K562 (cell line): ENCODE data around the gene MPRIP. TPM values are rescaled to one million over a fixed set of nuclear protein-coding genes. Genes with fewer than 3 reads are reported as not detected.

ENCODE experiments used
- ARID3A ChIP-seq: IDR thresholded peaks from 2 replicates; pipeline ENCODE4 v1.6.1; 2012; ENCODE audit warnings: low read depth, low read length, improper control_type of control experiment, borderline replicate concordance
- BDP1 ChIP-seq: IDR thresholded peaks from 3 replicates; pipeline ENCODE4 v1.6.1; 2011; ENCODE audit not compliant: insufficient read length, insufficient read depth
- CBX8 ChIP-seq: fragments of 200-600 bp; sonication (generic); IDR thresholded peaks from 2 replicates; pipeline ENCODE4 v1.6.1; 2012; ENCODE audit warnings: borderline replicate concordance, mixed run types, low read depth, mild to moderate bottlenecking, moderate library complexity, mixed read lengths, low read length, control low read depth, inconsistent platforms; ENCODE audit not compliant: poor library complexity, severe bottlenecking; ENCODE audit errors: extremely low read depth
- CGGBP1 ChIP-seq: fragments of 250-450 bp; sonication (Bioruptor Pico); IDR thresholded peaks from 2 replicates; pipeline ENCODE4 v1.9.0; 2021; ENCODE audit warnings: mild to moderate bottlenecking
- CREB1 ChIP-seq, 2 experiments: sonication (generic) in 1 of 2; formaldehyde crosslinking in 1 of 2; IDR thresholded peaks; 2 replicates each; pipeline versions ENCODE4 v1.6.1 to v1.8.0; 2012 to 2022; ENCODE audit warnings: inconsistent platforms in 1 of 2, mild to moderate bottlenecking in 1 of 2, missing genetic modification reagents in 1 of 2, moderate library complexity in 1 of 2
- GTF2E2 ChIP-seq: fragments of 200-800 bp; sonication (Bioruptor generic); IDR thresholded peaks from 2 replicates; pipeline ENCODE4 v1.6.1; 2016; ENCODE audit warnings: missing genetic modification characterization, missing compliant biosample characterization
- HDAC2 ChIP-seq: fragments of 450-650 bp; IDR thresholded peaks from 2 replicates; pipeline ENCODE4 v1.6.1; 2016; ENCODE audit warnings: mild to moderate bottlenecking
- HEY1 ChIP-seq: fragments of 250-450 bp; sonication (Bioruptor Pico); IDR thresholded peaks from 2 replicates; pipeline ENCODE4 v1.5.0; 2020; ENCODE audit warnings: mild to moderate bottlenecking, moderate library complexity, borderline replicate concordance
- KLF13 ChIP-seq: fragments of 450-650 bp; IDR thresholded peaks from 2 replicates; pipeline ENCODE4 v1.6.1; 2016; ENCODE audit warnings: missing genetic modification characterization, low read depth, mild to moderate bottlenecking, missing compliant biosample characterization, moderate library complexity, borderline replicate concordance
- LCOR ChIP-seq: sonication (generic); formaldehyde crosslinking; IDR thresholded peaks from 2 replicates; pipeline ENCODE4 v1.8.0; 2022; ENCODE audit warnings: mild to moderate bottlenecking, missing genetic modification reagents
- NCOA1 ChIP-seq: fragments of 450-650 bp; IDR thresholded peaks from 2 replicates; pipeline ENCODE4 v1.6.1; 2016; ENCODE audit warnings: low read depth
- NEUROD1 ChIP-seq: fragments of 150-350 bp; IDR thresholded peaks from 2 replicates; pipeline ENCODE4 v1.6.1; 2014; ENCODE audit warnings: borderline replicate concordance, low read length, low read depth; ENCODE audit not compliant: partially characterized antibody
- RBBP5 ChIP-seq: fragments of 200-600 bp; sonication (generic); IDR thresholded peaks from 2 replicates; pipeline ENCODE4 v1.6.1; 2012; ENCODE audit warnings: borderline replicate concordance, mild to moderate bottlenecking, low read length, control low read depth, inconsistent platforms; ENCODE audit not compliant: insufficient read depth, poor library complexity, severe bottlenecking
- SAP30 ChIP-seq: fragments of 200-600 bp; sonication (generic); IDR thresholded peaks from 2 replicates; pipeline ENCODE4 v1.6.1; 2012; ENCODE audit warnings: borderline replicate concordance, low read depth, mild to moderate bottlenecking, moderate library complexity, low read length, control low read depth, inconsistent platforms; ENCODE audit not compliant: insufficient read depth, poor library complexity, severe bottlenecking
- SIN3B ChIP-seq: fragments of 450-650 bp; IDR thresholded peaks from 2 replicates; pipeline ENCODE4 v1.6.1; 2017; ENCODE audit warnings: low read depth, mild to moderate bottlenecking, moderate library complexity
- SRF ChIP-seq, 2 experiments: fragments of 250-450, 450-650 bp in 1 of 2; sonication (Bioruptor Pico) in 1 of 2; sonication (generic) in 1 of 2; formaldehyde crosslinking; IDR thresholded peaks; 2 replicates each; pipeline versions ENCODE4 v1.5.0 to v1.5.1; 2020 to 2022; ENCODE audit warnings: mild to moderate bottlenecking in 1 of 2, missing genetic modification reagents in 1 of 2
- SRSF1 ChIP-seq: fragments of 200-400 bp; formaldehyde crosslinking; IDR thresholded peaks from 2 replicates; pipeline ENCODE4 v1.6.1; 2017; ENCODE audit warnings: mild to moderate bottlenecking, low read depth, low read length, moderate library complexity
- ZEB2 ChIP-seq: fragments of 450-650 bp; IDR thresholded peaks from 2 replicates; pipeline ENCODE4 v1.6.1; 2016
- ZNF121 ChIP-seq: sonication (generic); formaldehyde crosslinking; conservative IDR thresholded peaks from 2 replicates; pipeline ENCODE4 v1.8.0; 2022; ENCODE audit warnings: missing genetic modification reagents
- polyA plus RNA-seq, 8 experiments: library from polyadenylated mRNA; depleted of rRNA in 4 of 8; stranded (reverse) in 5 of 8; unstranded in 3 of 8; fragments of >200 nt; fragmentation: Nextera tagmentation in 2 of 8; fragmentation: Illumina TruSeq in 1 of 8; extraction: Ambion mirVana in 2 of 8; extraction: Trizol in 1 of 8; gene quantifications; 2 replicates each; pipeline versions ENCODE4 v1.2.1 to v1.2.3, GENCODE V29; 2011 to 2014; ENCODE audit warnings: inconsistent platforms in 1 of 8, missing spikeins in 1 of 8
- total RNA-seq, 7 experiments: library from RNA; depleted of rRNA in 6 of 7; stranded (reverse); fragments of >200 nt in 6 of 7; fragmentation: Illumina TruSeq in 2 of 7; extraction: Trizol in 2 of 7; gene quantifications; 2 replicates each; pipeline versions ENCODE4 v1.2.1 to v1.2.3, GENCODE V29; 2011 to 2021; ENCODE audit warnings: low replicate concordance in 1 of 7
- TF ChIP-seq, protein P1 (sequence below): sonication (generic); formaldehyde crosslinking; IDR thresholded peaks from 2 replicates; pipeline ENCODE4 v1.8.0; 2022; ENCODE audit warnings: missing genetic modification reagents, mild to moderate bottlenecking, borderline replicate concordance
- TF ChIP-seq, protein P2 (sequence below): fragments of 450-650 bp; formaldehyde crosslinking; IDR thresholded peaks from 2 replicates; pipeline ENCODE4 v1.4.0; 2022; ENCODE audit warnings: missing genetic modification characterization

Gene MPRIP
- total and polyA plus RNA-seq, 9 of the 15 experiments (the other 6 are each of a cell fraction or from before 2014, with no cell fraction given), result 10.0 to 72.6 (median 30.1) TPM

DNA sequence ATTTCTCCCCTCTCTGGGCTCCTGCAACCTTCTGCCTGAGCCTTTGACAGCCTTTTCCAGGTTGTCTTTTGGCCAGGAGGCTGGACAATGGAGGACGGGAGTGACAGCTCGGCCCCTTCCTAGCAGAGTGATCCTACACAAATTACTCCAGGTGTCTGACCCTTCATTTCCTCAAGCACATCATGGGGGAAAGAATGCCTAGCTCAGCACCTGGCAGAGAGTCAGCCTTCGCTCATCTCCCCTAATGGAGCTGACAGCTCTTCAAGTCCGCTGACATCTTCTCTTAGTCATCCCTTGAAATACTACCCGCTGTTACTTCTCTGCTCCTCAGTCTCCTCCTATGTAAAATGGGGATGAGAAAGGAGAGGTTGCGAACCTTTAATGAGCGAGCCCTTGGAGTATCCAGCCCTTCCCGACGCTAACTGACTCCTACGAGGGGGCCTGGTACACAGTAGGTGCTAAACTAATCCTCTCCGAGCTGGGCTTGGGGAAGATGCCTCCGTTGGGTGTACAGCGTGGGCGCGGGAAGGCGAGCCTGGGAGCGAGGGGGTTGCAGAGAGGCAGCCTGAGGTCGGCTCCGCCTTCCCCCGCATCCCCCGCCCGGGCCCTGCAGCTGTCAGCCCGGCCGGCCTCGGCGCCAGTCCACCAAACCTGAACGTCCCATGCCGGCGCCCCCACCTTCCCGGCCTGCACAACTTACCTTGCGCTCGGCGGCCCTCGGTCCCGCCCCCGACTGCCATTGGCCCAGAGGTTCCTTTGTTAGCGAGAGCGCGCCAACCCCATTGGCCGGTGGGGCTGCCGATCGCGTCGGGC, 480 bp upstream of the MPRIP start (continued):
- no peak for TF ChIP-seq CREB1 (IDR thresholded peaks at IDR 0.05)
- 0 out of 2 replicates have a peak, but pooled peaks have one; percentile 22 for TF ChIP-seq CREB1 (CRISPR knock-in tag; IDR thresholded peaks at IDR 0.05)
- no peak for TF ChIP-seq SAP30
- no peak for TF ChIP-seq CBX8
- TF ChIP-seq, protein P1, sequence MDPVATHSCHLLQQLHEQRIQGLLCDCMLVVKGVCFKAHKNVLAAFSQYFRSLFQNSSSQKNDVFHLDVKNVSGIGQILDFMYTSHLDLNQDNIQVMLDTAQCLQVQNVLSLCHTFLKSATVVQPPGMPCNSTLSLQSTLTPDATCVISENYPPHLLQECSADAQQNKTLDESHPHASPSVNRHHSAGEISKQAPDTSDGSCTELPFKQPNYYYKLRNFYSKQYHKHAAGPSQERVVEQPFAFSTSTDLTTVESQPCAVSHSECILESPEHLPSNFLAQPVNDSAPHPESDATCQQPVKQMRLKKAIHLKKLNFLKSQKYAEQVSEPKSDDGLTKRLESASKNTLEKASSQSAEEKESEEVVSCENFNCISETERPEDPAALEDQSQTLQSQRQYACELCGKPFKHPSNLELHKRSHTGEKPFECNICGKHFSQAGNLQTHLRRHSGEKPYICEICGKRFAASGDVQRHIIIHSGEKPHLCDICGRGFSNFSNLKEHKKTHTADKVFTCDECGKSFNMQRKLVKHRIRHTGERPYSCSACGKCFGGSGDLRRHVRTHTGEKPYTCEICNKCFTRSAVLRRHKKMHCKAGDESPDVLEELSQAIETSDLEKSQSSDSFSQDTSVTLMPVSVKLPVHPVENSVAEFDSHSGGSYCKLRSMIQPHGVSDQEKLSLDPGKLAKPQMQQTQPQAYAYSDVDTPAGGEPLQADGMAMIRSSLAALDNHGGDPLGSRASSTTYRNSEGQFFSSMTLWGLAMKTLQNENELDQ (CRISPR knock-in tag), result no peak
- no peak for TF ChIP-seq LCOR (CRISPR knock-in tag)
- TF ChIP-seq HDAC2, result no peak
- TF ChIP-seq SRSF1, result no peak
- TF ChIP-seq NCOA1, result no peak
- TF ChIP-seq SIN3B, result no peak
- no peak for TF ChIP-seq KLF13
- TF ChIP-seq, protein P2, sequence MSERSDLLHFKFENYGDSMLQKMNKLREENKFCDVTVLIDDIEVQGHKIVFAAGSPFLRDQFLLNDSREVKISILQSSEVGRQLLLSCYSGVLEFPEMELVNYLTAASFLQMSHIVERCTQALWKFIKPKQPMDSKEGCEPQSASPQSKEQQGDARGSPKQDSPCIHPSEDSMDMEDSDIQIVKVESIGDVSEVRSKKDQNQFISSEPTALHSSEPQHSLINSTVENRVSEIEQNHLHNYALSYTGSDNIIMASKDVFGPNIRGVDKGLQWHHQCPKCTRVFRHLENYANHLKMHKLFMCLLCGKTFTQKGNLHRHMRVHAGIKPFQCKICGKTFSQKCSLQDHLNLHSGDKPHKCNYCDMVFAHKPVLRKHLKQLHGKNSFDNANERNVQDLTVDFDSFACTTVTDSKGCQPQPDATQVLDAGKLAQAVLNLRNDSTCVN (CRISPR knock-in tag), result no peak
- no peak for TF ChIP-seq CGGBP1 (CRISPR knock-in tag)
- TF ChIP-seq NEUROD1, result peak; percentile 85
- TF ChIP-seq HEY1 (CRISPR knock-in tag), result no peak
- no peak for TF ChIP-seq GTF2E2 (tag)
- TF ChIP-seq BDP1, result no peak
- no peak for TF ChIP-seq ARID3A
- no peak for TF ChIP-seq SRF (CRISPR knock-in tag; IDR thresholded peaks at IDR 0.05)
- TF ChIP-seq RBBP5, result no peak
- no peak for TF ChIP-seq ZNF121
- no peak for TF ChIP-seq ZEB2
